MM.1S (cell line): ENCODE measurements around the gene TCOF1.

ENCODE experiments used
- EZH2phosphoT487 ChIP-seq: fragments of 300-600 bp; sonication (generic); IDR thresholded peaks from 2 replicates; pipeline ENCODE4 v1.6.1; 2018; ENCODE audit warnings: antibody characterized with exemption, low read length
- TF ChIP-seq, protein P1 (sequence below): fragments of 300-600 bp; sonication (generic); IDR thresholded peaks from 2 replicates; pipeline ENCODE4 v1.5.1; 2016; ENCODE audit warnings: antibody characterized with exemption, low read length, mixed read lengths

DNA sequence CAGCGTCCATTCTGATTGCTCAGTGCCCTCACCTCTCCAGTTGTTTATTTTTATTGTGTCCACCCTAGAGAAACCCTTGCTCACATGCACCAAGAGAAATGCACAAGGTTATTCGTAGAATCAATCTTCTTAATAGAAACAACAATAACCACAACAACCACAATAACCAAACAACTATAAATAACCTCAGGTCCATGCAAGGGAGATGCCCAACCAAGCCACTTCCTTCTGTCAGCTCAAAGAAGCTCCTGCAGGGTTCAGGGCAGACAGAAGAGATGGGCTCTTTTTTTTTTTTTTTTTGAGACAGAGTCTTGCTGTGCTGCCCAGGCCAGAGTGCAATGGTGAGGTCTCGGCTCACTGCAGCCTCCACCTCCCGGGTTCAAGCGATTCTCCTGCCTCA lies 14.9 kb upstream of the TCOF1 start:
- TF ChIP-seq, protein P1, sequence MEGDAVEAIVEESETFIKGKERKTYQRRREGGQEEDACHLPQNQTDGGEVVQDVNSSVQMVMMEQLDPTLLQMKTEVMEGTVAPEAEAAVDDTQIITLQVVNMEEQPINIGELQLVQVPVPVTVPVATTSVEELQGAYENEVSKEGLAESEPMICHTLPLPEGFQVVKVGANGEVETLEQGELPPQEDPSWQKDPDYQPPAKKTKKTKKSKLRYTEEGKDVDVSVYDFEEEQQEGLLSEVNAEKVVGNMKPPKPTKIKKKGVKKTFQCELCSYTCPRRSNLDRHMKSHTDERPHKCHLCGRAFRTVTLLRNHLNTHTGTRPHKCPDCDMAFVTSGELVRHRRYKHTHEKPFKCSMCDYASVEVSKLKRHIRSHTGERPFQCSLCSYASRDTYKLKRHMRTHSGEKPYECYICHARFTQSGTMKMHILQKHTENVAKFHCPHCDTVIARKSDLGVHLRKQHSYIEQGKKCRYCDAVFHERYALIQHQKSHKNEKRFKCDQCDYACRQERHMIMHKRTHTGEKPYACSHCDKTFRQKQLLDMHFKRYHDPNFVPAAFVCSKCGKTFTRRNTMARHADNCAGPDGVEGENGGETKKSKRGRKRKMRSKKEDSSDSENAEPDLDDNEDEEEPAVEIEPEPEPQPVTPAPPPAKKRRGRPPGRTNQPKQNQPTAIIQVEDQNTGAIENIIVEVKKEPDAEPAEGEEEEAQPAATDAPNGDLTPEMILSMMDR: no peak
- TF ChIP-seq EZH2phosphoT487: no peak
